Measurements from ENCODE around the gene CA11.
A peak's percentile ranks its signal among the peaks of the same experiment; 100 is the strongest.

CA11 gene

GRCh38 chr19:48676487-48676886 lies 30.5 kb upstream of the CA11 start:
- TF ChIP-seq CTCF (IDR thresholded peaks at IDR 0.05; ENCODE audit: insufficient read depth, low read length, missing control alignments) = no peak
- ChIA-PET POLR2A (no interaction called here), CTCF (interaction anchor here (1.4 to 8.5 kb wide), 12 partner anchors 8 to 109 kb away, joined by 5 to 58 read pairs (median 23); partner anchors contain the start of gene CA11)
- no peak overlapping the region for H3K4me3 ChIP-seq (ENCODE audit: low read depth, low read length)
- DNase-seq (ENCODE audit: low read depth, low spot score) = no peak

GRCh38 chr19:48674921-48675824 lies 29.2 kb upstream of the CA11 start:
- POLR2A ChIA-PET = no interaction called here
- DNase-seq (ENCODE audit: low read depth, low spot score) = no peak
- peak; percentile 89 for TF ChIP-seq CTCF (IDR thresholded peaks at IDR 0.05; ENCODE audit: insufficient read depth, low read length, missing control alignments)
- H3K4me3 ChIP-seq (ENCODE audit: low read depth, low read length) = no peak overlapping the region
- CTCF ChIA-PET = interaction anchor here (0.6 to 8.5 kb wide), 38 partner anchors 9 to 302 kb away, joined by 3 to 58 read pairs (median 6); partner anchors contain the start of genes CA11, FUT2, HSD17B14 and IZUMO1

DNA sequence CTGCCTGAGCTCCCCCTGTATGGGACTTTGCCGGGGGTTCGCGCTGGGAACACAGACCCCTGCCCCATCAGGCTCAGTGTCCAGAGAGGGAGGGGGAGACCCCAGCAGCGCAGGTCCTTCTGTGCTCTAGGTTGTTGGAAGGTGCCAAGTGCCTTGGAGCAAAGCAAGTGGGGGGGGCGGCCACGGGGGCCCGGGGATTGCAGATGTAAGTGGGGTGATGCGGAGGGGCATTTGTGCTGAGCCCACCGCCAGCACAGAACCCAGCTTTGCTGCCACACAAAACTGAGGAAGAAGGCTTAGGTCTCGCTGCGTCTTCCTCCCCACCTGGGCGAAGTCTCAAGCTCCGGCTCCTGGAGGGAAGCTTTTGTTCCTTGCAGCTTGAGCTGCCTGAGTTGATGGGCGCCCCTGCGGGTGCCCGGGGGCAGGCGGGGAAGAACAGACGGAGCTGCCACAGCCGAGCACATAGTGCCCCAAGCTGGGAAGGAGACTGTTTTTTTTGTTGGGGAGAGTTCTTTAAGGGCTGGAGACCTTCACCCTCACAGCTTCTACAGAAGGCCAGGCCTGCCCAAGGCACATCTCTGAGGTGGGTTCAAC lies 28.3 kb upstream of the CA11 start:
- POLR2A ChIA-PET = no interaction called here
- no peak overlapping the region for H3K4me3 ChIP-seq (ENCODE audit: low read depth, low read length)
- no peak for DNase-seq (ENCODE audit: low read depth, low spot score)
- TF ChIP-seq CTCF (IDR thresholded peaks at IDR 0.05; ENCODE audit: insufficient read depth, low read length, missing control alignments) = no peak
- CTCF ChIA-PET = interaction anchor here (0.6 to 8.5 kb wide), 31 partner anchors 10 to 303 kb away, joined by 3 to 58 read pairs (median 7); partner anchors contain the start of genes CA11, FUT2, HSD17B14 and IZUMO1

- DNase-seq (ENCODE audit: low read depth, low spot score) = no peak
- CTCF ChIA-PET = interaction anchor here (1.1 to 8.5 kb wide), 15 partner anchors 9 to 171 kb away, joined by 3 to 58 read pairs (median 23); partner anchors contain the start of genes CA11 and IZUMO1
- POLR2A ChIA-PET = no interaction called here
- TF ChIP-seq CTCF (IDR thresholded peaks at IDR 0.05; ENCODE audit: insufficient read depth, low read length, missing control alignments) = no peak
- no peak overlapping the region for H3K4me3 ChIP-seq (ENCODE audit: low read depth, low read length)
Observed at GRCh38 chr19:48673436-48674100, 27.6 kb upstream of the CA11 start.

DNA sequence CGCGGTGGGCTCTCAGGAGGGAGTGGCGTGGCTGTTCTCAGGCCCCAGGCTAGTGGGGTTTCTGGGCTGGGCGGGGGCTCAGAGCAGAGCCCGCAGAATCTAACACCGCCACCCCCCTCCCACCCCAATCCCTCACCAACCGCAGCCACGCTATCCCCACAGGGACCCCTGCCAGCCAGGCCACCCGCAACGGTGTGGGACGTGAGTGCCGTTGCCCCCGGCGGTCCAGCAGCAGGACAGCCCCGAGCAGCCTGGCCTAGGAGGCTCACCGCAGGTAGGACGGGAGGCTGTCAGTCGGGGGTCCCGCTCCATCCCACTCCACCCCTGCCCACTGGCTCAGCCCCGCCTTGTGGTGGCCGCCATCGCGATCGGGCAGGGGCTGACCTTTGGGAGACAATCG lies 27.0 kb upstream of the CA11 start, which contains the start of gene NTN5:
TSS of gene NTN5 (minus strand) at position 24 of the 400 bp plus-strand sequence. CDS start 2,031 bp downstream, outside the sequence.
- ChIA-PET POLR2A (no interaction called here), CTCF (interaction anchor here (3.2 to 8.5 kb wide), 5 partner anchors 9 to 169 kb away, joined by 24 to 58 read pairs (median 53); partner anchors contain the start of gene CA11)
- no peak for TF ChIP-seq CTCF (IDR thresholded peaks at IDR 0.05; ENCODE audit: insufficient read depth, low read length, missing control alignments)
- H3K4me3 ChIP-seq (ENCODE audit: low read depth, low read length) = no peak within 1 kb of the TSS
- no peak for DNase-seq (ENCODE audit: low read depth, low spot score)
